Heart left ventricle (tissue), 13 donors: ENCODE measurements around the gene PRSS3.

Experiments used
- POLR2A ChIP-seq, 2 donors: fragments of 450-650 bp; IDR thresholded peaks; one replicate each; pipeline ENCODE4 v1.6.1; 2017; ENCODE audit warnings: antibody characterized with exemption in 2 of 2, mild to moderate bottlenecking in 2 of 2, moderate library complexity in 2 of 2
- TF ChIP-seq, protein P1 (sequence below), 12 donors: fragments of 200-600 bp; sonication (generic) in 4 of 12; IDR thresholded peaks; one replicate each; pipeline versions ENCODE4 v1.5.0 to v1.8.0; 2018 to 2022; ENCODE audit warnings: antibody characterized with exemption in 12 of 12, mild to moderate bottlenecking in 5 of 12
- donor health status: ischemic (EF 13 %, LVEDD 7.1; RV severe dilation, severe dysfunction).
- donor health status: DM: no; HTN: yes; CAD: no.
- donor health status: DM: no; HTN: no; CAD: no.
- donor health status: ischemic (EF 25% LVEDD 6.9; RV normal size, moderate dysfunction).
- donor health status: ischemic (EF 25% LVEDD 5.7; RV mildly dilated, moderate dysfunction).
- donor health status: ischemic (EF 35%, LVEDD 5.7; RV mildly dilated, moderate dysfunction).
- donor health status: nonischemic (EF 11% LVEDD 7.7; RV severe dilation, severe dysfunction).
- donor health status: DM: yes; HTN: yes; CAD: no.
- donor health status: PGD.
- donor health status: ischemic (EF 29% LVEDD 5.4; RV normal size, mild dysfunction).
- donor health status: nonischemic (EF 23%, LVEDD 6.1; RV moderate dilation, normal function).

DNA sequence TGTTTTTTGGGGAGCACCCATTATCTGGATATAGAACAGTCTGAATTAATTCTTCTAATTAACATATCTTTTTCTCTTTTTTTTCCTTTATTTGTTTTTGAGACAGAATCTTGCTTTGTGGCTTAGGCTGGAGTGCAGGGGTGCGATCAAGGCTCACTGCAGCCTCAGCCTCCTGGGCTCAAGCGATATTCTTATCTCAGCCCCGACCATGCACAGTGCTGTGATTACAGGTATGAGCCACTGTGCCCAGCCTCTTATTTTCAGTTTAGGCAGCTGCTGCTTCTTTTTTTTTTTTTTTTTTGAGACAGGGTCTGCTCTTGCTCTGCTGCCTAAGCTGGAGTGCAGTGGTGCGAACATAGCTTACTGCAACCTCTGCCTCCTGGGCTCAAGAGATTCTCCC lies 41.8 kb downstream of the PRSS3 start:
- TF ChIP-seq, protein P1, sequence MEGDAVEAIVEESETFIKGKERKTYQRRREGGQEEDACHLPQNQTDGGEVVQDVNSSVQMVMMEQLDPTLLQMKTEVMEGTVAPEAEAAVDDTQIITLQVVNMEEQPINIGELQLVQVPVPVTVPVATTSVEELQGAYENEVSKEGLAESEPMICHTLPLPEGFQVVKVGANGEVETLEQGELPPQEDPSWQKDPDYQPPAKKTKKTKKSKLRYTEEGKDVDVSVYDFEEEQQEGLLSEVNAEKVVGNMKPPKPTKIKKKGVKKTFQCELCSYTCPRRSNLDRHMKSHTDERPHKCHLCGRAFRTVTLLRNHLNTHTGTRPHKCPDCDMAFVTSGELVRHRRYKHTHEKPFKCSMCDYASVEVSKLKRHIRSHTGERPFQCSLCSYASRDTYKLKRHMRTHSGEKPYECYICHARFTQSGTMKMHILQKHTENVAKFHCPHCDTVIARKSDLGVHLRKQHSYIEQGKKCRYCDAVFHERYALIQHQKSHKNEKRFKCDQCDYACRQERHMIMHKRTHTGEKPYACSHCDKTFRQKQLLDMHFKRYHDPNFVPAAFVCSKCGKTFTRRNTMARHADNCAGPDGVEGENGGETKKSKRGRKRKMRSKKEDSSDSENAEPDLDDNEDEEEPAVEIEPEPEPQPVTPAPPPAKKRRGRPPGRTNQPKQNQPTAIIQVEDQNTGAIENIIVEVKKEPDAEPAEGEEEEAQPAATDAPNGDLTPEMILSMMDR (IDR thresholded peaks at IDR 0.05) = no peak
- TF ChIP-seq POLR2A (IDR thresholded peaks at IDR 0.05) = no peak
